Muscle layer of colon (tissue), 2 donors: ENCODE measurements around the gene ABCD1.
A peak's percentile ranks its signal among the peaks of the same experiment; 100 is the strongest.

ENCODE experiments used
- H3K27ac ChIP-seq: one replicate; pipeline ENCODE4 v1.7.0; 2013; ENCODE audit warnings: low read depth, mild to moderate bottlenecking, low read length, moderate library complexity
- H3K27me3 ChIP-seq, 2 donors: one replicate each; pipeline ENCODE4 v1.7.0; 2013; ENCODE audit warnings: low read length in 2 of 2, mild to moderate bottlenecking in 2 of 2; ENCODE audit not compliant: insufficient read depth in 2 of 2, control insufficient read depth in 1 of 2
- H3K36me3 ChIP-seq: one replicate; pipeline ENCODE4 v1.7.0; 2013; ENCODE audit warnings: mild to moderate bottlenecking, low read length; ENCODE audit not compliant: insufficient read depth
- H3K4me1 ChIP-seq: one replicate; pipeline ENCODE4 v1.7.0; 2013; ENCODE audit warnings: mild to moderate bottlenecking, low read length; ENCODE audit not compliant: insufficient read depth
- H3K4me3 ChIP-seq, 2 donors: one replicate each; pipeline ENCODE4 v1.7.0; 2013; ENCODE audit warnings: low read length in 2 of 2, low read depth in 1 of 2, mild to moderate bottlenecking in 1 of 2, moderate library complexity in 1 of 2
- H3K9ac ChIP-seq: one replicate; pipeline ENCODE4 v1.7.0; 2013; ENCODE audit warnings: low read length
- H3K9me3 ChIP-seq: one replicate; pipeline ENCODE4 v1.7.0; 2013; ENCODE audit warnings: mild to moderate bottlenecking, low read length
- donor health status: abdominal sarcoma.
- donor health status: Adenocarcinoma of cecum.

Gene ABCD1

GRCh38 chrX:153774576-153775292, 50.1 kb downstream of the ABCD1 start:
- Histone ChIP-seq H3K9me3 (no peaks in the 10 kb centered on the region), H3K27me3 (peaks cover 0 to 8% of the 10 kb centered on the region in 2 donors), H3K27ac (no peak overlapping the region), H3K36me3 (peaks cover 10% of the 10 kb centered on the region), H3K4me1 (no peaks in the 10 kb centered on the region), H3K4me3 (no peak overlapping the region), H3K9ac (no peak overlapping the region)

DNA sequence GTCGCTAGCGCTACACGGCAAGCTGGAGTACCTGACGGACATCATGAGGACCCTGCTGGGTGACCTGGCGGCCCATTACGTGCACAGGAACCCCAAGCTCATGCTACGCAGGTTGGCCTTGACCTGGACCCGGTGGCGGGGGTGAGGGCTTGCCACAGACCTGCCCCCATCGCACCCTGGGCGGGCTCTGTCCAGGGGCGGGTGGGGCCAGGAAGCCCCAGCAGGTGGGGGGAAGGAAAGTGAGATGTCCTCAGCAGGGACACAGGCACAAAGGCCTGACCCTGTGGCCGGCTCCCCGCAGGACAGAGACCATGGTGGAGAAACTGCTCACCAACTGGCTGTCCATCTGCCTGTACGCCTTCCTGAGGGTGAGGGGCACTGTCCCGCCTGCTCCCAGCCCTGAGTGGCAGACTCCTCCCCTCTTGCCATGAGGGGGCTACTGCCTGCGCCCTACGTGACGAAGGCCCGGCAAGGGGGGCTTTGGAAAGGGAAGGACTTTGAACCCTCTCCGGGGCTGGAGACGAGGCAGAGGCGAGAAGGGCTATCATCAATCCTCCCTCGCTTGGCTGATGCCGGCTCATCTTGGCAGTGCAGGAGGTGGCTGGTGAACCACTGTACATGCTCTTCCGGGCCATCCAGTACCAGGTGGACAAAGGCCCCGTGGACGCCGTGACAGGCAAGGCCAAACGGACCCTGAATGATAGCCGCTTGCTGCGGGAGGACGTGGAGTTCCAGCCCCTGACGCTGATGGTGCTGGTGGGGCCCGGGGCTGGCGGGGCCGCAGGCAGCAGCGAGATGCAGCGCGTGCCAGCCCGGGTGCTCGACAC, 50.9 kb downstream of the ABCD1 start:
- Histone ChIP-seq H3K9me3 (no peaks in the 10 kb centered on the region), H3K9ac (no peak overlapping the region), H3K4me1 (peaks cover 5% of the 10 kb centered on the region), H3K4me3 (no peak overlapping the region), H3K36me3 (peaks cover 4% of the 10 kb centered on the region), H3K27ac (no peak overlapping the region), H3K27me3 (peaks cover 0 to 8% of the 10 kb centered on the region in 2 donors)

DNA sequence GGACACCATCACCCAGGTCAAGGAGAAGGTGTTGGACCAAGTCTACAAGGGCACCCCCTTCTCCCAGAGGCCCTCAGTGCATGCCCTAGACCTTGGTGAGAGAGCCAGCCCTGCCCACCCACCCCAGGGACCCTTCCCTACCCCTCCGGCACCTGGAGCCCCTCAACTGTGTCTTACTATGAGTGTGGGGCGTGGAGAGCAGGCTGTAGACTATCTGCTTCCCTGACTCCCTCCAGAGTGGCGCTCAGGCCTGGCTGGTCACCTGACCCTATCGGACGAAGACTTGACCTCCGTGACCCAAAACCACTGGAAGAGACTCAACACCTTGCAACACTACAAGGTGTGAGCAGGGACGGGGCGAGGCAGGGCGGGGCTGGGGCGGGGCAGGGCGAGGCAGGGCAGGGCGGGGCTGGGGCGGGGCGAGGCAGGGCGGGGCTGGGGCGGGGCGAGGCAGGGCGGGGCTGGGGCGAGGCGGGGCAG, 51.5 kb downstream of the ABCD1 start:
- H3K9ac ChIP-seq, result no peak overlapping the region
- peaks cover 0 to 9% of the 10 kb centered on the region in 2 donors for H3K27me3 ChIP-seq
- H3K4me3 ChIP-seq, result no peak overlapping the region
- no peaks in the 10 kb centered on the region for H3K36me3 ChIP-seq
- H3K27ac ChIP-seq, result no peak overlapping the region
- no peaks in the 10 kb centered on the region for H3K9me3 ChIP-seq
- H3K4me1 ChIP-seq, result peaks cover 7% of the 10 kb centered on the region

DNA sequence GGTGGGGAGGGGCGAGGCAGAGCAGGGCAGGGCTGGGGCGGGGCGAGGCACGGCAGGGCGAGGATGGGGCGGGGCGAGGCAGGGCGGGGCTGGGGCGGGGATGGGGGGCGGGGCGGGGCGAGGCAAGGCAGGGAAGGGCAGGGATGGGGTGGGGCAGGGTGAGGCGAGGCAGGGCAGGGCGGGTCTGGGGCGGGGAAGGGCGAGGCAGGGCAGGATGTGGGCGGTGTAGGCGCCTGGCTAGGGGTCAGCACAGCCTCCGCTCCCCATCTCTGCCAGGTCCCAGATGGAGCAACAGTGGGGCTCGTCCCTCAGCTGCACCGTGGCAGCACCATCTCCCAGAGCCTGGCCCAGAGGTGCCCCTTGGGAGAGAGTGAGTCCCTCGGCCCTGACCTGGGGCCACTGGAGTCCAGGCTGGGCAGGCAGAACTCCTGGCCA, 52.0 kb downstream of the ABCD1 start:
- H3K9ac ChIP-seq, result no peak overlapping the region

DNA sequence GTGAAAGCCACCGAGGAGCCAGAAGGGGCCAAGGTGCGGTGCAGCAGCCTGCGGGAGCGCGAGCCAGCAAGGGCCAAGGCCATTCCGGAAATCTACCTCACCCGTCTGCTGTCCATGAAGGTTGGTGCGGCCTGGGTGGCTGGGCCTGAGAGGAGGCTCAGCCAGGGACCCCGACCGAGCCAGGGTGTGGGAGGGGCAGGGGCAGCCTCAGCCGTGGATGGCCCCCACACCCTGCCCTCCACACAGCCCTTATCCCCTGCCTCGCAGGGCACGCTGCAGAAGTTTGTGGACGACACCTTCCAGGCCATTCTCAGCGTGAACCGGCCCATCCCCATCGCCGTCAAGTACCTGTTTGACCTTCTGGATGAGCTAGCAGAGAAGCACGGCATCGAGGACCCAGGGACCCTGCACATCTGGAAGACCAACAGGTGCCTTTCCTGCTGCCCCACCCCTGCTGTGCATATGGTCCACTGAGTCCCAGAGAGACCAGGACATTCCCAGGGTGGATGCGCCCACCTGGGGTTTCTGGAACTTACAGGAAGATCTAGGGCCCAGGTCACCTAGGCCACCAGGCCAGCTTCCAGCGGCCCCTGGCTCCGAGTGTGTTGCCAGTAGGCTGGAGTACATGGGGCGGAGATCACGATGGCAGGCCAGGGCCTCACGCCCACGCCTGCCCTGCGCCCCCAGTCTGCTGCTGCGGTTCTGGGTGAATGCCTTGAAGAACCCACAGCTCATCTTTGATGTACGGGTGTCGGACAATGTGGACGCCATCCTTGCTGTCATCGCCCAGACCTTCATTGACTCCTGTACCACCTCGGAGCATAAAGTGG, 52.8 kb downstream of the ABCD1 start:
- Histone ChIP-seq H3K36me3 (no peaks in the 10 kb centered on the region), H3K9me3 (no peaks in the 10 kb centered on the region), H3K27me3 (peaks cover 0 to 10% of the 10 kb centered on the region in 2 donors), H3K27ac (no peak overlapping the region), H3K4me1 (peaks cover 7% of the 10 kb centered on the region), H3K9ac (no peak overlapping the region), H3K4me3 (no peak overlapping the region)

More for the DNA sequence above, 52.0 kb downstream of the ABCD1 start:
- no peaks in the 10 kb centered on the region for H3K36me3 ChIP-seq
- peaks cover 7% of the 10 kb centered on the region for H3K4me1 ChIP-seq
- no peak overlapping the region for H3K4me3 ChIP-seq
- H3K9me3 ChIP-seq, result no peaks in the 10 kb centered on the region
- no peak overlapping the region for H3K27ac ChIP-seq
- H3K27me3 ChIP-seq, result peaks cover 0 to 12% of the 10 kb centered on the region in 2 donors

DNA sequence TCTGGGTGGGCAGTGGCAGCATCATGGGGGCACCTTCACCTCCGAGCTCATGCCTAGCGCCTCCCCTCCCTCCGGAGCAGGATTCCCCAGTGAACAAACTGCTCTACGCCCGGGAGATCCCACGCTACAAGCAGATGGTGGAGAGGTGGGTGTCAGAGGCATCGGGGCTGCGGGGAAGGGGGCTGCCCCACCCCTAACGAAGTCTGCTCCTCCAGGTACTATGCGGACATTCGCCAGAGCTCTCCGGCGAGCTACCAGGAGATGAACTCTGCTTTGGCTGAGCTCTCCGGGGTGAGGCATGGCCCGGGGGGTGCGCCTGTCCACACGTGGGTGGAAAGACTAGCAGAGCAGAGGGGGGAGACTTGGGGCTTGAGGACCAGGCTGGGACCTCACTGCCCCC, 53.5 kb downstream of the ABCD1 start:
- Histone ChIP-seq H3K36me3 (no peaks in the 10 kb centered on the region), H3K9ac (no peak overlapping the region), H3K27ac (no peak overlapping the region), H3K4me1 (peaks cover 7% of the 10 kb centered on the region), H3K4me3 (no peak overlapping the region), H3K27me3 (peaks cover 0 to 10% of the 10 kb centered on the region in 2 donors), H3K9me3 (no peaks in the 10 kb centered on the region)

- peaks cover 0 to 10% of the 10 kb centered on the region in 2 donors for H3K27me3 ChIP-seq
- H3K9me3 ChIP-seq, result no peaks in the 10 kb centered on the region
- H3K27ac ChIP-seq, result no peak overlapping the region
- peaks cover 7% of the 10 kb centered on the region for H3K4me1 ChIP-seq
- H3K9ac ChIP-seq, result no peak overlapping the region
- no peak overlapping the region for H3K4me3 ChIP-seq
- H3K36me3 ChIP-seq, result no peaks in the 10 kb centered on the region
Observed at GRCh38 chrX:153778684-153779101, 54.0 kb downstream of the ABCD1 start.

DNA sequence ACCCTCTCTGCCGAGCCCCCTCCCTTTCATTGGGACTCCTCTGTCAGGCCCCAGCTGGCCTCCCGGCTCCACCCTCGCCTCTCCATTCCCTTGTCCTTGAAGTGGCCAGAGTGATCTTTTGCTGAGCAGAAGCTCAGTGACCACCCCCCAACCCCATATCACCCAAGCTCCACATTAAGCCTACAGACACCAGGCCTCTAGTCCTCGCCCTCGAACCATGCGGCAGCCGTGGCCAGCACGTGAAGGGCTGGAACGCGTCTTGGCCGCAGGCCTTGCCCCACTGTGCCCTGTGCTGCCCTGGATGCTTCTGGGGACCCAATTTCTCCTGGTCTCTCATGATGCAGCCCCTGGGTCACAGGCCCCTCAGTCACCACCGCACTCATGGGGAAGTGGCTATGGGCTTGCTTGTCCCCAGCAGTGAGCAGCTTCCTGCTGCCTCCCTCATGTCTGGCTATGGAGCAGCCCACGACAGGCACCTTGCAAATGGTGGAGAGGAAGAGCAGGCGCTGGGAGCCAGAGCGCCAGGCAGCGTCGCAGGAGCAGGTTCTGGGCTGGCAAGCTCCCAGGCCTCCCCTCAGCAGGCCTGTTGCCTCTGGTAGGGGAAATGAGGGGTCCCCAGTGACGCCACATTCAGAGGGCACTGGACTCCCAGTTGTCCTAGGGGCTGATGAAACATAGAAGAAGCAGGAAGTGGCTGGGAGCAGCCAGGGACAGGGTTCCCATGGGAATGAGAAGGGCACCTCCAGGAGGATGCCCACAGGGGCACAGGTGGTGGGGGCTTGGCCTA, 55.4 kb downstream of the ABCD1 start:
- no peaks in the 10 kb centered on the region for H3K9me3 ChIP-seq
- peaks cover 0 to 10% of the 10 kb centered on the region in 2 donors for H3K27me3 ChIP-seq
- no peak overlapping the region for H3K4me3 ChIP-seq
- H3K27ac ChIP-seq, result peak overlapping the region; percentile 63
- no peaks in the 10 kb centered on the region for H3K36me3 ChIP-seq
- H3K4me1 ChIP-seq, result peaks cover 7% of the 10 kb centered on the region
- H3K9ac ChIP-seq, result no peak overlapping the region

DNA sequence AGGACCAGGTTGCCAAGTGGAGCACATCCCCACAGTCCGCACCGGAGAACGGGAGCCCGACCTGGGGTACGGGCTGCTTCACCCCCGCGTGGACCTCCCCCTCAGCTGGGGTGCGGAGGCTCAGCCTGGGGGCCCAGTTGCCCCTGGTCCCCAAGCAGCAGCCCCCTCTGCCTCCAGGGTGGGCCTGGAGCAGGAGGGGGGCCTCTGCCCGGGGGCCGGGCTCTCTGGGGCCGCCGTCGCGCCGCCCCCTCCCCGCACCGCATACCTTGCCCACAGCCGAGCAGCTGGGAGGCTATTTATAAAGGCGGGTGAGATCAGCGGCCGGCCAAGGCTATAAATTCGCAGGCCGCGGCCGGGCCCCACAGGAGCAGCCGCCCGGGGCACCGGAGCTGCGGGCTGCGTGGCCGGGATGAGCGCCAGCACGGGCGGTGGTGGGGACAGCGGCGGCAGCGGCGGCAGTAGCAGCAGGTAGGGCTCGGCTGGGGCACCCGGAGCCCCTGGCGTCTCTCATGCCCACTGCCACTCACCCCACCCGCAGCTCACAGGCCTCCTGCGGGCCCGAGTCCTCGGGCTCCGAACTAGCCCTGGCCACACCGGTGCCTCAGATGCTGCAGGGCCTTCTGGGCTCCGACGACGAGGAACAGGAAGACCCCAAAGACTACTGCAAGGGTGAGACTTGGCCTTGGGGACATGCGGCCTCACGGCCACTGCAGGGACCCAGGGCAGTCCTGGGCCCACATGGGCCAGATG, 56.2 kb downstream of the ABCD1 start, which contains the start of gene SRPK3:
TSS of gene SRPK3 (plus strand) at position 364 of the 750 bp plus-strand sequence. CDS start at position 410, 46 bp downstream.
- peak within 1 kb of the TSS in 1 of 2 donors; percentile 23 for H3K4me3 ChIP-seq
- peak within 1 kb of the TSS; percentile 63 for H3K27ac ChIP-seq
- H3K9me3 ChIP-seq, result no peaks in the 10 kb centered on the region
- H3K36me3 ChIP-seq, result peaks cover 2% of the 10 kb centered on the region
- H3K9ac ChIP-seq, result no peak within 1 kb of the TSS
- H3K27me3 ChIP-seq, result peaks cover 0 to 15% of the 10 kb centered on the region in 2 donors
- H3K4me1 ChIP-seq, result peaks cover 7% of the 10 kb centered on the region
